Suprapubic skin (tissue), 4 donors: ENCODE data around the gene HIRIP3. TPM values are rescaled to one million over a fixed set of nuclear protein-coding genes. Genes with fewer than 3 reads are reported as not detected.
"Not testable (repeated sequence)": the region's sequence is repeated elsewhere in the genome, so short reads cannot be mapped to it uniquely, and the experiment has no call there.

Source experiments
- DNase-seq, 2 donors: peaks; one replicate each; pipeline ENCODE4 v3.0.0-alpha.2; 2019; ENCODE audit warnings: low spot score in 2 of 2
- H3K27ac ChIP-seq: fragments of 200-600 bp; sonication (generic); one replicate; pipeline ENCODE4 v1.5.1; 2019
- H3K27me3 ChIP-seq: fragments of 200-600 bp; sonication (generic); one replicate; pipeline ENCODE4 v1.5.1; 2019
- H3K36me3 ChIP-seq: fragments of 200-600 bp; sonication (generic); one replicate; pipeline ENCODE4 v1.5.1; 2019
- H3K4me1 ChIP-seq: fragments of 200-600 bp; sonication (generic); one replicate; pipeline ENCODE4 v1.5.1; 2019
- H3K4me3 ChIP-seq: fragments of 200-600 bp; sonication (generic); one replicate; pipeline ENCODE4 v1.5.1; 2019; ENCODE audit warnings: mild to moderate bottlenecking
- H3K9me3 ChIP-seq: fragments of 200-600 bp; sonication (generic); one replicate; pipeline ENCODE4 v1.5.1; 2019
- EP300 ChIP-seq: sonication (generic); formaldehyde crosslinking; IDR thresholded peaks from one replicate; pipeline ENCODE4 v1.6.1; 2017; ENCODE audit warnings: antibody characterized with exemption
- POLR2A ChIP-seq, 2 donors: fragments of 450-650 bp; IDR thresholded peaks; one replicate each; pipeline ENCODE4 v1.6.1; 2017; ENCODE audit warnings: antibody characterized with exemption in 2 of 2, mild to moderate bottlenecking in 2 of 2, moderate library complexity in 2 of 2
- POLR2AphosphoS5 ChIP-seq, 3 donors: sonication (generic); formaldehyde crosslinking; IDR thresholded peaks; one replicate each; pipeline ENCODE4 v1.6.1; 2017; ENCODE audit warnings: antibody characterized with exemption in 3 of 3
- WGBS: methylation state at CpG from one replicate; pipeline ENCODE4 v1.1.5; 2018; 5-methylcytosine and 5-hydroxymethylcytosine counted together
- total RNA-seq, 4 donors: library from RNA; depleted of rRNA; stranded (reverse); fragments of >200 nt; gene quantifications; one replicate each; pipeline ENCODE4 v1.1.0, GENCODE V29; 2016
- TF ChIP-seq, protein P1 (sequence below), 2 donors: fragments of 200-600 bp in 1 of 2; fragments of 450-650 bp in 1 of 2; sonication (generic) in 1 of 2; IDR thresholded peaks; one replicate each; pipeline ENCODE4 v1.5.1; 2016 to 2019; ENCODE audit warnings: antibody characterized with exemption in 2 of 2, mild to moderate bottlenecking in 1 of 2, moderate library complexity in 1 of 2

HIRIP3 gene
- total RNA-seq, 4 donors from 2014 or later: 14.6 to 29.3 (median 21.7) TPM

DNA sequence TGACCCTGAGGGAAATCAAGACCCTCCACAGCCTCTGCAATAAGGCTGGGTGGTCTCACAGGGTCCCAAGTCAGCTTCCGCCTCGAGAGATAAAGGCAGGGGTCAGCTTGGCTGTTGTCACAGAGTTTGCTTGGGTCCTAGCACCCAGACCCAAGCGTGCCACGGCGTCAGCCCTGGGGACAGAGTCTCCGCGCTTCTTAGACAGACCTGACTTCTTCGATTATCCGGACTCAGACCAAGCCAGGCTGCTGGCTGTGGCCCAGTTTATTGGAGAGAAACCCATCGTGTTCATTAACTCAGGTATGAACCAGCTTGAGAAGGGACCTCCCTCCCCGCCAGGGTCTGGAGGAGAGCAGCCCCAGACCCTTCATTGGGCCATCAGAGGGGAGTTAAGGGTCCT lies 28.2 kb upstream of the HIRIP3 start:
- H3K36me3 ChIP-seq: no peaks in the 10 kb centered on the region
- no peak overlapping the region for H3K27ac ChIP-seq
- DNase-seq: no peak
- peaks cover 37% of the 10 kb centered on the region for H3K27me3 ChIP-seq
- no peaks in the 10 kb centered on the region for H3K9me3 ChIP-seq
- WGBS: 90% methylated on average over 9 of the region's 11 CpGs
- H3K4me3 ChIP-seq: no peak overlapping the region
- peaks cover 10% of the 10 kb centered on the region for H3K4me1 ChIP-seq
- TF ChIP-seq POLR2A (IDR thresholded peaks at IDR 0.05) (no peak), EP300 (no peak), POLR2AphosphoS5 (IDR thresholded peaks at IDR 0.05) (no peak)
- TF ChIP-seq, protein P1, sequence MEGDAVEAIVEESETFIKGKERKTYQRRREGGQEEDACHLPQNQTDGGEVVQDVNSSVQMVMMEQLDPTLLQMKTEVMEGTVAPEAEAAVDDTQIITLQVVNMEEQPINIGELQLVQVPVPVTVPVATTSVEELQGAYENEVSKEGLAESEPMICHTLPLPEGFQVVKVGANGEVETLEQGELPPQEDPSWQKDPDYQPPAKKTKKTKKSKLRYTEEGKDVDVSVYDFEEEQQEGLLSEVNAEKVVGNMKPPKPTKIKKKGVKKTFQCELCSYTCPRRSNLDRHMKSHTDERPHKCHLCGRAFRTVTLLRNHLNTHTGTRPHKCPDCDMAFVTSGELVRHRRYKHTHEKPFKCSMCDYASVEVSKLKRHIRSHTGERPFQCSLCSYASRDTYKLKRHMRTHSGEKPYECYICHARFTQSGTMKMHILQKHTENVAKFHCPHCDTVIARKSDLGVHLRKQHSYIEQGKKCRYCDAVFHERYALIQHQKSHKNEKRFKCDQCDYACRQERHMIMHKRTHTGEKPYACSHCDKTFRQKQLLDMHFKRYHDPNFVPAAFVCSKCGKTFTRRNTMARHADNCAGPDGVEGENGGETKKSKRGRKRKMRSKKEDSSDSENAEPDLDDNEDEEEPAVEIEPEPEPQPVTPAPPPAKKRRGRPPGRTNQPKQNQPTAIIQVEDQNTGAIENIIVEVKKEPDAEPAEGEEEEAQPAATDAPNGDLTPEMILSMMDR (IDR thresholded peaks at IDR 0.05): no peak

DNA sequence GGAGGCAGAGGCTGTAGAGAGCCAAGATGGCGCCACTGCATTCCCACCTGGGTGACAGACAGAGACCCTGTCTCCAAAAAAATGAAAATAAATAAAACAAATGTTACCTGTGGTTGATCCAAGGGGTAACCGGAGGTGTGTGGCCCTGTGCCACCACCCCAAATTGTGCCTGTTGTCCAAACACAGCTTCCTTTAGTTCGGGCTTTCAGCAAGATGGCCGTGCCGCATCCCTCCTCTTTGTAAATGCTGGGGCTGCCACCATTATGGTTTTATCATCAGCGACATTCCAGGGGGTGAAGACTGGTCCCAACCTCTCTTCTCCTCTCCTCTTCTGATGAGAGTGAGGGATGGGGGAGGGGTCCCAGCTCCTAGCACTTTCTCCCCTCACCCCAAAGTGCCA lies 27.5 kb upstream of the HIRIP3 start, which contains the start of gene C16orf92:
Gene C16orf92, plus strand, starts transcription at position 312 of the 400 bp plus-strand sequence. CDS start 143 bp downstream, outside the sequence.
- Histone ChIP-seq H3K27me3 (peaks cover 31% of the 10 kb centered on the region), H3K4me3 (no peak within 1 kb of the TSS), H3K27ac (no peak within 1 kb of the TSS), H3K36me3 (no peaks in the 10 kb centered on the region), H3K4me1 (peaks cover 10% of the 10 kb centered on the region), H3K9me3 (no peaks in the 10 kb centered on the region)
- 79% methylated on average over 6 of the region's 6 CpGs for WGBS
- no peak for DNase-seq
- TF ChIP-seq, protein P1 (IDR thresholded peaks at IDR 0.05): no peak
- no peak for TF ChIP-seq POLR2AphosphoS5 (IDR thresholded peaks at IDR 0.05)
- no peak for TF ChIP-seq POLR2A (IDR thresholded peaks at IDR 0.05)
- no peak for TF ChIP-seq EP300

DNA sequence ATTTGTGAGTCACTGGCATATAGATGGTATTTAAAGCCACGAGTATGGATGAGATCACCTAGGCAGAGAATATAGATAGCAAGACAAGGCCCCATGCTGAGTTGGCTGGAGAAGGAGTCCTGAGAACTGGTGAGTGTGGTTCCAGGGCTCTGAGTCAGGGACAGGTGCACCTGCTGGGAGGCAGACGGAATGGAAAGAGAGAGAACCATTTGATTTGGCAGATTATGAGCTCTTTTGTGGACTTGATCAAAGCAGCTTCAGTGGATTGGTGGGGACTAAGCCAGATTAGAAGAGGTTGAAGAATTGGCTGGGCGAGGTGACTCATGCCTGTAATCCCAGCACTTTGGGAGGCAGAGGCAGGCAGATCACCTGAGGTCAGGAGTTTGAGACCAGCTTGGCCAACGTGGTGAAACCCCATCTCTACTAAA lies 23.3 kb upstream of the HIRIP3 start:
- Histone ChIP-seq H3K4me3 (no peak overlapping the region), H3K36me3 (no peaks in the 10 kb centered on the region), H3K9me3 (no peaks in the 10 kb centered on the region), H3K27me3 (no peaks in the 10 kb centered on the region), H3K27ac (no peak overlapping the region), H3K4me1 (peaks cover 10% of the 10 kb centered on the region)
- no peak for DNase-seq
- 64% methylated on average over 4 of the region's 4 CpGs for WGBS
- TF ChIP-seq POLR2AphosphoS5 (IDR thresholded peaks at IDR 0.05) (no peak), POLR2A (IDR thresholded peaks at IDR 0.05) (no peak), EP300 (no peak)
- TF ChIP-seq, protein P1 (IDR thresholded peaks at IDR 0.05): no peak

DNA sequence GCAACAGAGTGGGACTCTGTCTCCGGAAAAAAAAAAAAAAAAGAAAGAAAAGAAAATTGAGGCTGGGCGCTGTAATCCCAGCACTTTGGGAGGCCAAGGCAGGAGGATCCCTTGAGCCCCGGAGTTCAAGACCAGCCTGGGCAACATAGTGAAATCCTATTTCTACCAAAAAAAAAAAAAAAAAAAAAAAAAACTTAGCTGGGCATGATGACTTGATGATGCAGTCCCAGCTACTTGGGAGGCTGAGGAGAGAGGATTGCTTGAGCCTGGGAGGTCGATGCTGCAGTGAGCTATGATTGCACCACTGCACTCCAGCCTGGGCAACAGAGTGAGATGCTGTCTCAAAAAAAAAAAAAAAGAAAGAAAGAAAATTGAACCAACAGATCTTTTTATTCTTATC lies 22.5 kb upstream of the HIRIP3 start:
- DNase-seq, H3K9me3 ChIP-seq, H3K27ac ChIP-seq, H3K4me3 ChIP-seq, H3K36me3 ChIP-seq, H3K27me3 ChIP-seq: not testable (repeated sequence)
- 85% methylated on average over 4 of the region's 4 CpGs for WGBS
- peaks cover 10% of the 10 kb centered on the region for H3K4me1 ChIP-seq

DNA sequence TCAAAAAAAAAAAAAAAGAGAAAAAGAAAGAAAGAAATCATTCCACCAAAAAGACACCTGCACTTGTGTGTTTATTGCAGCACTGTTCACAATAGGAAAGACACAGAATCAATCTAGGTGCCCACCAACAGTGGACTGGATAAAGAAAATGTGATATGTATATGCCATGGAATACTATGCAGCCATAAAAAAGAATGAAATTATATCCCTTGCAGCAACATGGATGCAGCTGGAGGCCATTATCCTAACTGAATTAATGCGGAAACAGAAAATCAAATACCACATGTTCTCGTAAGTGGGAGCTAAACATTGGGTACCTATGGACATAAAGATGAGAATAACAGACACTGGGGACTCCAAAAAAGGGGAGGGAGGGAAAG lies 21.9 kb upstream of the HIRIP3 start:
- Histone ChIP-seq H3K4me3 (no peak overlapping the region), H3K27me3 (peaks cover 2% of the 10 kb centered on the region), H3K36me3 (no peaks in the 10 kb centered on the region), H3K9me3 (no peaks in the 10 kb centered on the region), H3K4me1 (peaks cover 10% of the 10 kb centered on the region), H3K27ac (no peak overlapping the region)
- no peak for DNase-seq
- 93% methylated on average over 2 of the region's 2 CpGs for WGBS
- TF ChIP-seq, protein P1 (IDR thresholded peaks at IDR 0.05): no peak
- no peak for TF ChIP-seq POLR2AphosphoS5 (IDR thresholded peaks at IDR 0.05)
- no peak for TF ChIP-seq POLR2A (IDR thresholded peaks at IDR 0.05)
- TF ChIP-seq EP300: no peak
